ENCODE results near the gene CCDC148. TPM values are rescaled to one million over a fixed set of nuclear protein-coding genes. Genes with fewer than 3 reads are reported as not detected.
"Not testable (repeated sequence)": the region's sequence is repeated elsewhere in the genome, so short reads cannot be mapped to it uniquely, and the experiment has no call there.

Gene CCDC148
- polyA plus RNA-seq, 4 donors = 0.09 to 0.37 TPM; not detected in 2

DNA sequence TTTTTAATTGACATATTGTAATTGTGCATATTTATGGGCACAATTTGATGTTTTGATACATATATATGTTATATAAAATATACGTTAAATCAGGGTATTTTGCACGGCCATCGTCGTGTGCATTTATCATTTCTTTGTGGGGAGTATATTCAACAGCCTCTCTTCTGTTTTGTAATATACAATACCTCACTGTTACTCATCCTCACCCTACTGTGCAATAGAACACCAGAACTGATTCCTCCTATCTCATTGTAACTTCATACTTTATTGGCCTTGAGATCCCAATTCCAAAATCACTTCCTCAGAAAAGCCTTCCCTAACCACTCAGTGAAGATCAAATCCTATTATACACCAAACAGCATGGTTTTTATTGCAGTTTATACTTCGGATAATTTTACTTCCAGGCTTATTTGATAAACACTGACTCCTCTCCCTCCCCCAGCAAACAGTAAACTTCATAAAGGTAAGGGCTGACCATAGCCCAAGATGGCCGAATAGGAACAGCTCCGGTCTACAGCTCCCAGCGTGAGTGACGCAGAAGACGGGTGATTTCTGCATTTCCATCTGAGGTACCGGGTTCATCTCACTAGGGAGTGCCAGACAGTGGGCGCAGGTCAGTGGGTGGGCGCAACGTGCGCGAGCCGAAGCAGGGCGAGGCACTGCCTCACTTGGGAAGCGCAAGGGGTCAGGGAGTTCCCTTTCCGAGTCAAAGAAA, 105.6 kb downstream of the CCDC148 start:
- H3K9me3 ChIP-seq (ENCODE audit: control insufficient read depth in 2 of 2, insufficient read depth in 1 of 2, low read depth in 1 of 2, low read length in 1 of 2); H3K36me3 ChIP-seq (ENCODE audit: control insufficient read depth in 3 of 3, insufficient read depth in 2 of 3, low read depth in 1 of 3, low read length in 3 of 3); H3K27me3 ChIP-seq (ENCODE audit: control insufficient read depth in 3 of 3, insufficient read depth in 3 of 3, low read length in 3 of 3); H3K27ac ChIP-seq (ENCODE audit: low read depth in 1 of 3, low read length in 2 of 3); H3K4me3 ChIP-seq (ENCODE audit: low read depth in 1 of 3, low read length in 3 of 3); H3K4me1 ChIP-seq (ENCODE audit: control insufficient read depth in 3 of 3, insufficient read depth in 2 of 3, low read depth in 1 of 3, low read length in 2 of 3); FAIRE-seq; DNase-seq: not testable (repeated sequence)
- 90 to 95% (median 92%) methylated on average over 19 to 20 of the region's 20 CpGs for WGBS, 3 donors

- Histone ChIP-seq H3K27me3 (ENCODE audit: control insufficient read depth in 3 of 3, insufficient read depth in 3 of 3, low read length in 3 of 3) (no peaks in the 10 kb centered on the region), H3K9me3 (ENCODE audit: control insufficient read depth in 2 of 2, insufficient read depth in 1 of 2, low read depth in 1 of 2, low read length in 1 of 2) (no peaks in the 10 kb centered on the region), H3K4me3 (ENCODE audit: low read depth in 1 of 3, low read length in 3 of 3) (no peak overlapping the region), H3K36me3 (ENCODE audit: control insufficient read depth in 3 of 3, insufficient read depth in 2 of 3, low read depth in 1 of 3, low read length in 3 of 3) (no peaks in the 10 kb centered on the region), H3K4me1 (ENCODE audit: control insufficient read depth in 3 of 3, insufficient read depth in 2 of 3, low read depth in 1 of 3, low read length in 2 of 3) (no peaks in the 10 kb centered on the region), H3K27ac (ENCODE audit: low read depth in 1 of 3, low read length in 2 of 3) (no peak overlapping the region)
- FAIRE-seq (no peak), DNase-seq (no peak)
- 80 to 91% (median 87%) methylated on average over 2 of the region's 2 CpGs for WGBS, 3 donors
These were observed 110.5 kb downstream of the CCDC148 start for GRCh38 chr2:158346032-158346431.

DNA sequence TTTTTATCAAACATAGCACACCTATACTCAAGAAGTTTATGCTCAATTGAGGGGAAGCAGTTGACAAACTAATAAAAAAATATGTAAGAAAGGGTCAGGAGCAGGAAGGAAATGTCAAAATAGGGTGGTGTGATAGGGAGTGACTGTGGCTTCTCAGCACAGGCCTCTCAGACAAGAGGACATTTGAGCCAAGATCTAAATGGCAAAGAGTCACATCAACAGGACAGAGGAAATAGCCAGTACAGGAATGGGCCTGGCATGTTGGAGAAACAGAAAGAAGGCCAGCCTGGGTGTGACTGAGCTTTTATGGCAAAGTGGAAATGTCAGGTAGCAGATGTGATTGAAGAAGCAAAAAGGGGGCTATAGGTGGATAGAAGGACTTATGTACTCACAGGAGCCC, 117.0 kb downstream of the CCDC148 start:
- FAIRE-seq (no peak), DNase-seq (no peak)
- H3K36me3 ChIP-seq (ENCODE audit: control insufficient read depth in 3 of 3, insufficient read depth in 2 of 3, low read depth in 1 of 3, low read length in 3 of 3) = no peaks in the 10 kb centered on the region
- H3K4me3 ChIP-seq (ENCODE audit: low read depth in 1 of 3, low read length in 3 of 3) = no peak overlapping the region
- no peak overlapping the region for H3K27ac ChIP-seq (ENCODE audit: low read depth in 1 of 3, low read length in 2 of 3)
- H3K27me3 ChIP-seq (ENCODE audit: control insufficient read depth in 3 of 3, insufficient read depth in 3 of 3, low read length in 3 of 3) = no peaks in the 10 kb centered on the region
- H3K4me1 ChIP-seq (ENCODE audit: control insufficient read depth in 3 of 3, insufficient read depth in 2 of 3, low read depth in 1 of 3, low read length in 2 of 3) = no peaks in the 10 kb centered on the region
- no peaks in the 10 kb centered on the region for H3K9me3 ChIP-seq (ENCODE audit: control insufficient read depth in 2 of 2, insufficient read depth in 1 of 2, low read depth in 1 of 2, low read length in 1 of 2)

- Histone ChIP-seq H3K9me3 (ENCODE audit: control insufficient read depth in 2 of 2, insufficient read depth in 1 of 2, low read depth in 1 of 2, low read length in 1 of 2) (no peaks in the 10 kb centered on the region), H3K27ac (ENCODE audit: low read depth in 1 of 3, low read length in 2 of 3) (no peak overlapping the region), H3K4me1 (ENCODE audit: control insufficient read depth in 3 of 3, insufficient read depth in 2 of 3, low read depth in 1 of 3, low read length in 2 of 3) (no peaks in the 10 kb centered on the region), H3K4me3 (ENCODE audit: low read depth in 1 of 3, low read length in 3 of 3) (no peak overlapping the region), H3K36me3 (ENCODE audit: control insufficient read depth in 3 of 3, insufficient read depth in 2 of 3, low read depth in 1 of 3, low read length in 3 of 3) (no peaks in the 10 kb centered on the region), H3K27me3 (ENCODE audit: control insufficient read depth in 3 of 3, insufficient read depth in 3 of 3, low read length in 3 of 3) (no peaks in the 10 kb centered on the region)
- FAIRE-seq (no peak), DNase-seq (no peak)
These were observed 119.5 kb downstream of the CCDC148 start for GRCh38 chr2:158337018-158337417.

- not testable (repeated sequence) for H3K36me3 ChIP-seq (ENCODE audit: control insufficient read depth in 3 of 3, insufficient read depth in 2 of 3, low read depth in 1 of 3, low read length in 3 of 3); H3K27me3 ChIP-seq (ENCODE audit: control insufficient read depth in 3 of 3, insufficient read depth in 3 of 3, low read length in 3 of 3); H3K4me1 ChIP-seq (ENCODE audit: control insufficient read depth in 3 of 3, insufficient read depth in 2 of 3, low read depth in 1 of 3, low read length in 2 of 3); H3K4me3 ChIP-seq (ENCODE audit: low read depth in 1 of 3, low read length in 3 of 3); DNase-seq; H3K27ac ChIP-seq (ENCODE audit: low read depth in 1 of 3, low read length in 2 of 3); FAIRE-seq; H3K9me3 ChIP-seq (ENCODE audit: control insufficient read depth in 2 of 2, insufficient read depth in 1 of 2, low read depth in 1 of 2, low read length in 1 of 2)
- WGBS, 3 donors = 63 to 92% (median 78%) methylated on average over 1 to 2 of the region's 2 CpGs
These were observed 124.8 kb downstream of the CCDC148 start for GRCh38 chr2:158331799-158332198.

GRCh38 chr2:158325782-158326340, 130.7 kb downstream of the CCDC148 start:
- Histone ChIP-seq H3K4me3 (ENCODE audit: low read depth in 1 of 3, low read length in 3 of 3) (no peak overlapping the region), H3K9me3 (ENCODE audit: control insufficient read depth in 2 of 2, insufficient read depth in 1 of 2, low read depth in 1 of 2, low read length in 1 of 2) (peaks cover 0 to 3% of the 10 kb centered on the region in 2 donors), H3K4me1 (ENCODE audit: control insufficient read depth in 3 of 3, insufficient read depth in 2 of 3, low read depth in 1 of 3, low read length in 2 of 3) (no peaks in the 10 kb centered on the region), H3K27me3 (ENCODE audit: control insufficient read depth in 3 of 3, insufficient read depth in 3 of 3, low read length in 3 of 3) (no peaks in the 10 kb centered on the region), H3K36me3 (ENCODE audit: control insufficient read depth in 3 of 3, insufficient read depth in 2 of 3, low read depth in 1 of 3, low read length in 3 of 3) (no peaks in the 10 kb centered on the region), H3K27ac (ENCODE audit: low read depth in 1 of 3, low read length in 2 of 3) (no peak overlapping the region)
- 47 to 66% (median 58%) methylated on average over 2 of the region's 2 CpGs for WGBS, 3 donors
- FAIRE-seq = no peak
- DNase-seq = no peak

GRCh38 chr2:158325031-158325781, 131.3 kb downstream of the CCDC148 start:
- 91 to 93% (median 92%) methylated on average over 5 of the region's 5 CpGs for WGBS, 3 donors
- Histone ChIP-seq H3K4me1 (ENCODE audit: control insufficient read depth in 3 of 3, insufficient read depth in 2 of 3, low read depth in 1 of 3, low read length in 2 of 3) (no peaks in the 10 kb centered on the region), H3K4me3 (ENCODE audit: low read depth in 1 of 3, low read length in 3 of 3) (no peak overlapping the region), H3K27me3 (ENCODE audit: control insufficient read depth in 3 of 3, insufficient read depth in 3 of 3, low read length in 3 of 3) (no peaks in the 10 kb centered on the region), H3K27ac (ENCODE audit: low read depth in 1 of 3, low read length in 2 of 3) (no peak overlapping the region), H3K36me3 (ENCODE audit: control insufficient read depth in 3 of 3, insufficient read depth in 2 of 3, low read depth in 1 of 3, low read length in 3 of 3) (no peaks in the 10 kb centered on the region), H3K9me3 (ENCODE audit: control insufficient read depth in 2 of 2, insufficient read depth in 1 of 2, low read depth in 1 of 2, low read length in 1 of 2) (peaks cover 0 to 3% of the 10 kb centered on the region in 2 donors)
- FAIRE-seq (no peak), DNase-seq (no peak)

- FAIRE-seq (no peak), DNase-seq (no peak)
- no peaks in the 10 kb centered on the region for H3K27me3 ChIP-seq (ENCODE audit: control insufficient read depth in 3 of 3, insufficient read depth in 3 of 3, low read length in 3 of 3)
- H3K4me3 ChIP-seq (ENCODE audit: low read depth in 1 of 3, low read length in 3 of 3) = no peak overlapping the region
- H3K4me1 ChIP-seq (ENCODE audit: control insufficient read depth in 3 of 3, insufficient read depth in 2 of 3, low read depth in 1 of 3, low read length in 2 of 3) = no peaks in the 10 kb centered on the region
- peaks cover 0 to 3% of the 10 kb centered on the region in 2 donors for H3K9me3 ChIP-seq (ENCODE audit: control insufficient read depth in 2 of 2, insufficient read depth in 1 of 2, low read depth in 1 of 2, low read length in 1 of 2)
- H3K36me3 ChIP-seq (ENCODE audit: control insufficient read depth in 3 of 3, insufficient read depth in 2 of 3, low read depth in 1 of 3, low read length in 3 of 3) = no peaks in the 10 kb centered on the region
- WGBS, 3 donors = 83 to 93% (median 88%) methylated on average over 1 of the region's 1 CpG
- H3K27ac ChIP-seq (ENCODE audit: low read depth in 1 of 3, low read length in 2 of 3) = no peak overlapping the region
These were observed 133.2 kb downstream of the CCDC148 start for GRCh38 chr2:158323381-158323780.
